Stimulated activated CD8-positive, alpha-beta memory T cell treated with anti-CD3 and anti-CD28 coated beads, Interleukin-12 subunit alpha, Interleukin-12 subunit beta, amount 100 ng/mL, for 24 hours (primary cell): ENCODE results near the gene DAD1.
"Not testable (repeated sequence)": the region's sequence is repeated elsewhere in the genome, so short reads cannot be mapped to it uniquely, and the experiment has no call there.

Source experiments
- DNase-seq: peaks from one replicate; pipeline ENCODE4 v3.0.0-alpha.2; 2020; ENCODE audit errors: extremely low read depth

DAD1 gene

DNA sequence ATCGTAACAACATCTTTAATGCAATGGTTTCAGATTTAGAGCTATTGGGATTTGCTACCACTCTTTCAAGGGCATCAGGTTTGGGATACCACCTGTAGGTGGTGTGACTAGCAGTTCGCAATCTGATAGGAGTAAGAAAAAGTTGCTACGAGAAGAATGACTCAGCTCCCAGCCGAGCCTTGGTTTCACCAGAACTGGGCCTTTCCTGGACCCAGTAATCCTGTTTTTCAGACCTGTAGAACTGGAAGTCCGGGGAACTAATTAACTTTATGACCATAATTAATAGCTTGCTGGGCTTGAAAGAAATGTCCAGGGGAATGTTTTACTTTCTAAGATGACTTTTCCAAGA lies 9.8 kb upstream of the DAD1 start:
- no peak for DNase-seq

DNA sequence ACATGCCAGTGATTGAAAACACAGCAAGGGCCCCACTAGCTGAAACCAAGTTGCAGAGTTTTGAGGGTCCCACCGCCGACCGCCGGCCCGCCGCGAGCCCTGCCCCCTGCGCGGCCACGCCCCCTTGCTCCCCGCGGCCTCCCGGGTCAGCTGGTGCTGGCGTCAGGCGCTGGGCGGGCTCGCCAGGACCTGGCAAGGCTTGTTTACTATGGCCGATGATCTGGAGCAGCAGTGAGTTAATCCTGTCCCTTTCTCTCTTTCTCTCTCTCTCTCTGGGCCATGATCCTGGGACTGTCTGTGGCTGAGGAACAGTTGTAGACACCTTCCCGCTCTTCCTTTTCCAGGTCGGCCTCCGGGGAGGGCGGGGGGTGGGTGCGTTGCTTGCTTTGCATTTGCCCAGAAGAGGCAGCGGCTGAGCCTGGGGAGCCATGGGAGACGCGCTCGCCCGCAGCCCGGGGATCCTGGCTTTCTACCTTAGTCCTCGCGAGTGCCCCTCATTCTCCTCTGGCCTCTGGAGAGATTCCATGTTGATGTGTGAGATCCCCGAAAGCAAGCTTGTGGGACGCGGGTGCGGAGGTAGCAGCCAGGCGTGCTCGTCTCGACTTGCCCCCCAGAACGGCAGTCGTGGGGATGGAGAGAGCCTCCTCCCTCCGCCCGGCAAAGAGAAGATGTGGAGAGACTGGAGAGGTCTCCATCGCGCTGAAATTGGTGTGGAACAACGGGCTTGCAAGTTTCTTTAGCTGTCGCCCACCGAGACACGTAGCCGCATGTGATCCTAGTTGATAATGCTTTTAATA lies 9.3 kb upstream of the DAD1 start, which contains the start of gene ABHD4:
ABHD4 (plus strand) TSS at position 202 of the 797 bp plus-strand sequence; CDS start at position 209, 7 bp downstream.
- peak; percentile 21 for DNase-seq

DNA sequence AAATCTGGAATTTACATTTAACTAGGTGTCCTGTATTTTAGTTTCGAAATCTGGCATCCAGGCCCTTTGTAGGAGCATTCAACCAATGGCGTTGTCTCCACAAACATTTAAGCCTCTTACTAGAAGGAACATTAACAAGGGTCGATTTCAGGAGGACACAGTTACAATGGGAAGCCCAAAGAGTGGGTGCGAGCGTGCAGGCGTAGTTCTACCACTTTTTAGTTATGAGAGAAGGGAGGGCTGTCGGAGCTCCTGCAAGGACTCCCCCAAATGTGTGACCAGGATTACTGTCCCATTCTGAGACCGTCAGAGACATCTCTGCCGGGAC lies 8.7 kb upstream of the DAD1 start:
- DNase-seq = no peak

DNA sequence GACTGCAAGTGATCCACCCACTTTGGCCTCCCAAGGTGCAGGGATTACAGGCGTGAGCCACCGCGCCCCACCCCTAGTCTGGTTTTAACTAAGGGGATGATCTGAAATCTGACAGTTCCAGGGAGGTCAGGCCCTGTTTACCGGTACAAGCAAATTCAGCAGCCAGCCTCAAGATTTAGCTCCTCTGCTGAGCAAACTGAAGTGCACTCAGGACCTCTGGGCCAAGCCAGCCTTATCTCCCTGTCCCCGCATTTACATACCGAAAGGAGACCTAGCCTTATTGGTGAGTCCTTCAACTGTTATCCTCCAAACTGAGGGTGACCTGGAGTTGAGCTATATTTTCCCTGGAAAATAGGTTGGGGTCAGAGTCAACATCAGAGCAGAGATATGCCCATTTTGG lies 8.2 kb upstream of the DAD1 start:
- no peak for DNase-seq

DNA sequence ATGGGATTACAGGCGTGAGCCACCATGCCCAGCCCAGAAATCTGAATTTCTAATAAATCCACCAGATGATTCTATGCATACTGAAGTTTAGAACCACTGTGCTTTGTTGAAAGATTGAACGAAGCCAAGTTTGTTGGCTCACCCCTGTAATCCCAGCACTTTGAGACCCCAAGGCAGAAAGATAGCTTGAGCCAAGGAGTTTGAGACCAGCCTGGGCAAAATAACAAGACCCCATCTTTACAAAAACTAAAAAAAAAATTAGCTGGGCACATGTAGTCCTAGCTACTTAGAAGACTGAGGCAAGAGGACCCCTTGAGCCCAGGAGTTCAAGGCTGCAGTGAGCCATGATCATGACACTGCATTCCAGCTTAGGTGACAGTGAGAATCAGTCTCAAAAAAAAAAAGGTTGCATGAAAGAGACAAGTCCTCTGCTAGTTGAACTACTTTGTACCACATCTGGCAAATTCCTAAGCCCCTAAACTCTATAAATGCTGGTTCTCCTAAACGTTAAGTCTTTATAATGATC lies 7.4 kb upstream of the DAD1 start:
- no peak for DNase-seq

DNA sequence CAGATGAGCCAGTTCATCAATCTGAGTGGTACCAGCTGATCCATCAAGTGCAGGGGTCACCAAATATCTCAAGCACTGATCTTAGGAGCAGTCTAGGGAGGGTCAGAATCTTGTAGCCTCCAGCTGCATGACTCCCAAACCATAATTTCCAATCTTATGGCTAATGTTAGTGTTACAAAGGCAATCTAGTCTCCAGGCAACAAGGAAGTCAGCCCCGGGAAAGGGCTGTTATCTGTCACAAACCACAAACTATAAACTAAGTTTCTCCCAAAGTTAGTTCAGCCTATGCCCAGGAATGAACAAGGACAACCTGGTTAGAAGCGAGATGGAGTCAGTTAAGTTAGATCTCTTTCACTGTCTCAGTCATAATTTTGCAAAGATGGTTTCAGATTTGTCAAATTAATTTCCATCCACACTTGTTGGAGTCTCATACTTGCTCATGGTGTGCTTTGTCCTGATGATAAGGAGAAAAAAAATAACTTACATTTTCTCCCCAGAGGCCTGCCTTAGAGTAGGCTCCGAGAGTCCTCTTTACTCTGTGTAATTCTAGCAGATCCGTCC lies 5.2 kb upstream of the DAD1 start:
- no peak for DNase-seq

DNA sequence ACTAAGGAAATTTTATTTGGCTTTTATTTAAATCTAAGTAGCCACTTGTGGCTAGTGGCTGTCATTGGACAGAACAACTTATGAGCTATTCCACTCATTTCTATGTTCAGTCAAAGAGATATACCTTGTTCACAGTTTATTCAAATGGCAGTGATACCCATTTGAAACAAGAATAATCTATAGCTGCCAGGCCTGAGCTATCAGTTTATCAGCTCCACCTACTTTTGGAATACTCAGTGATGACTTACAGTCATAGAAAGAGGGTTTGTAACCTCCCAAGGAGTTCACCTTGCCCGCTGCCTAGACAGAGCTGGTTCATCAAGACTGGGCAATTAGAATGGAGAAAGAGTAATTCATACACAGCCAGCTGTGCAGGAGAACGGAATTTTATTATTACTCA lies 4.6 kb upstream of the DAD1 start:
- DNase-seq = no peak

DNA sequence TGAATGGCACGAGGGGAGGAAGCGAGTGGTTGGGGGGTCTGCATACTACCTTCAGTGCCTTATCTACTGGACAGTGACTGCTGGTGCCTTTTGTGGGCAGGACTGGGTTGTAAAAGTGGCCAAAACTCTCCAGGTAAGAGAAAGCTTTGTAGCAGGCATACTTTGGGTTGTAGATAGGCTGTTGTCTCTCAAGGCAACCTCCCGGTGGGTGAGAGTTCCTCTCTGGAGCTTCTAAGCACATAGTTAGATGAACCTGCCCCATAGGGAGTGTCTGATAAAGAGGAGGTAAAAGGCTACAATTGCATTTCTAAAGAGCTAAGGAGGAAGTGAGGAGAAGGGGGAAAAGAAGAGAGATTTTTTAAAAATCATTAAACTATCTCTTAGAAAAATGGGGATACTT lies 4.2 kb upstream of the DAD1 start:
- DNase-seq = no peak

DNA sequence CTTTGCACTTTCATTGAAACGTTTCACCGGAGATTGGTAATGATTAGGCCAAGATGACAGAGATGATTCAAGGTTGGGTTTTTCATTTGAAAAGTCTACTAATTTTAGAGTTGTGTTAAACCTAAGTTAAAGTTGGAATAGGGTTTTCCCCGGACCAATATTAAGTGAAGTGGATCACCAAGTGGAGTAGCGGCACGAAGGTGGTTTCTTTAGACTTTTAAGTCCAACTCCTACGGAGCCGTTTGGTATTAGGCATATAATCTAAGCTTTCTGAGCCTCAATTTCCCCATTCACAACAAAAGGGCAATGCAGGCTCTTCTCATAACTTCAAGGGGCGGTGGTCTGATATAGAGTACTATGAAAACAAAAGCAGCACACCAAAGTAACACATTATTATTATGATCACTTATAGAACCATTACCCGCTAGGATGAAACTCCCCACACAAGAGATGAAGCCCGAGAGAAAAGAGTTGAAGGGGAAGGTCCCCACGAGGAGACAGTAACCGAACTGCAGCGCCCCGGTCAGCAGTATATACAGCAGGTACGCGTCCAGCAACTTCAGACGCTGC lies 413 bp downstream of the DAD1 start:
- no peak for DNase-seq

DNA sequence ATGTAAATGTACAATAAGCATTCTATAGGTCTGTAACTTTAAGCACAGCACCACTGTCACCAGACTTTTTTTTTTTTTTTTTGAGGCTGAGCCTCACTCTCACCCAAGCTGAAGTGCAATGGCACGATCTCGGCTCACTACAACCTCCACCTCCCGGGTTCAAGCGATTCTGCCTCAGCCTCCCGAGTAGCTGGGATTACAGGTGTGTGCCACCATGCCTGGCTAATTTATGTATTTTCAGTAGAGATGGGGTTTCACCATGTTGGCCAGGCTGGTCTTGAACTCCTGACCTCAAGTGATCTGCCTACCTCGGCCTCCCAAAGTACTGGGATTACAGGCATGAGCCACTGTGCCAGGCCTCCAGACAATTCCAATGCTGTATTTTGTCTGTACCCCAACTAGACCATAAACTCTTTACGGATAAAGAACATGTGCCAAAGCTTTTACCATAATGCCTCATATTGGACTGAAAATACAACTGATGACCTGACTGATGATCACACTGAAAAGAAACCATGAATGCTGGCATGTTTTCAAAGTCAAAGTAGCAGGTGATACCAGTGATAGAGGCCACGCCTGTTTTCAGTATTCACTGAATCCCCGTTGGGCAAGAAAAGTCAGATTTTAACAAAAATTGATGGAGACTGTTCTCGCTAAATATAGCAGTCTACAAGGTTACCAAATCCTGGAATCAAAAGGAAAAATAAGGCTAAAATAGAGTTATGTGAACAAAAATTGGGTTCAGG lies 1.2 kb downstream of the DAD1 start:
- DNase-seq = not testable (repeated sequence)

DNA sequence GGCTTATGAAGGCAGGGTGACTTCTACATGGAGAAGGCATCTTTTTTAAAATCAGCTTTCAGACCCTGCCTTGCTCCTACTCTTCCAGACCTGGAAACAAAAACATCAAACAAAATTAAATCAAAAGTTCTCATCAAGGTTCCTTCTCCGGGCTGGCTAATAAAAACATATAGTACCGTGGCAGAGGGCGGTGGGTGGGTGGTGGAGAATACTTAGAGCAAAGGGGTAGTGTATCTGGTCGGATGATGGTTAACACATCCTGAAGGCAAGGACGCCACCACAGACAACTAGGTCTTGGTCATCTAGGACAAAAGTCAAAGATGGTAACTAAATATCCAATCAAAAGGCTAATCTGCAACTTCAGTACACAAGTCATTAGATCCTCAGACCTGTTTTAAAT lies 1.8 kb downstream of the DAD1 start:
- no peak for DNase-seq

DNA sequence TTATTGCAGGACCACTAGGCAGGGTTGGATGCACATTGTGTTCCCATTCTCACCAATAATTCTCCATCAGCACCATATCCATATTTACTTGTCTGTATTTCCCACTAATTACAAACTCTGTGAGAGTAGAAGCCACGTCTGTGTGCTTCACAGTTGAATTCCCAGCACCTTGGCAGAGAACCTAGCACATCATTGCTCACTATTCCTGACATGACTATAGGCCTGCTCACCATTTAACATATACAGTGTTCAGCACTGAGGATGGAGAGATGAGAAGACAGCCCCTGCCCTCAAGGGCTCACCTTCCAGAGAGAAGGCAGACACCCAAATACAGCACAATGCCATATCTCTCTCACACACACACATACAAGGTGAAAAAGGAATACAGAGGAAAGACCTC lies 5.0 kb downstream of the DAD1 start:
- DNase-seq = no peak

DNA sequence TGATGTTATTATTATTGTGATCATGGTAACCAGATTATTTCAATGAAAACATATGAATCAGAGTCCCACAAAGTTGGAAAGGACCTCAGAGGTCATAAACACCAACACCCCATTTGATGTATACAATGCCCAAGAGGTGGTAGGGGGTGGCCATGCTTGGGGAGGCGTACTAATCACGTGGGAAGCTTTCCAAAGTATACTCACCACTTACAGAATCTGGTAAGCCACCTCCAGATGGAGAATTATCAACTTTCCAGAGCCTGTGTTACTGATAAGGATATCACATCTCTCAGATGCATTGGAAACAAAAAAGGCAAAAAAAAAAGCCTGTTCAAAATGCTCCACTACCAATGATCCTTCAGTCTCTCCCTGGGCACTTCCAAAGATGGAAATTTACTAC lies 8.4 kb downstream of the DAD1 start:
- no peak for DNase-seq

DNA sequence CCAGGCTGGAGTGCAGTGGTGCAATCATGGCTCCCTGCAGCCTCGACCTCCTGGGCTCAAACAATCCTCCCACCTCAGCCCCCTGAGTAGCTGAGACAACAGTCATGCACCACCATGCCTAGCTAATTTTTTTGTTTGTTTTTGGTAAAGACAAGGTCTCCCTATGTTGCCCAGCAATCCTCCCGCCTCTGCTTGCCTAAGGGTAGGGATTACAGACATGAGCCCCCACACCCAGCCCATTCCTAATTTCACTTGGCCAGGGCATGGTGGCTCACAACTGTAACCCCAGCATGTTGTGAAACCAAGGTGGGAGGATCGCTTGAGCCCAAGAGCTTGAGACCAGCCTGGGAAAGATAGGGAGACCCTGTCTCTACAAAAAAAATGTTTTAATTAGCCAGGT lies 9.1 kb downstream of the DAD1 start:
- DNase-seq = no peak

DNA sequence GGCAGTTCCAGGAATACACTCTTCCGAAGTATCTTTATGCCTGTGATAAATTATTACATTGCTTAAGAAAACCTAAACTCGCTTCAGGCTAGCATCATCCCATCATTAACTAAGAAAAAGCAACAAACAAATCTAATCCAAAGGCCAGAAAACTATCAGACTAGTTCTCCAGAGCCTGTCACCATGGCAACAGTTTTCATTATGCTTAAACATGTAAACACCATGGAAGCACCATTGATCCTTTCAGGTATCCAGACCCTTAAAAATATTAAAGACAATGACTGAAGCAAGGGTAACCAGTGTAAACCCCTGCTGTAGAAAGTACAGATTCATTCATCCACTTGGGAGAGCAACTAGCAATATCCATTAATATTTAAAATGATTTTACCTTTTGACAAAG lies 9.8 kb downstream of the DAD1 start:
- DNase-seq = no peak

DNA sequence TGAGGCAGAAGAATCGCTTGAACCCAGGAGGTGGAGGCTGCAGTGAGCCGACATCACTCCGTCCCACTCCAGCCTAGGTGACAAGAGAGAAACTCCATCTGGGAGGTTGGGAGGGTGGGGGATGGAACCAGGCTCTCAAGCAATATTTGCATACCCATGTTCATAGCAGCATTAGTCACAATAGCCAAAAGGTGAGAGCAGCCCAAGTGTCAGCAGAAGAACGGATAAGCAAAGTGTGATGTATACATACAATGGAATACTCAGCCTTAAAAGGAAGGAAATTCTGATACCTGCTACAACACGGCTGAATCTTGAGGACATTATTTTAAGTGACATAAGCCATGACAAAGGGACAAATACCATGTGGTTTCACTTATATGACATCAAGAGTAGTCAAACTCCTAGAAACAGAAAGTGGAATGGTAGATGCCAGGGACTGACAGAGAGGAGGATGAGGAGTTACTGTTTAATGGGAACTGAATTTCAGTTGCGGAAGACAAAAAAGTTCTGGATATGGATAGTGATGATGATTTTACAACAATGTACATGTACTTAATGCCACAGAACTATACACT lies 11.6 kb downstream of the DAD1 start:
- DNase-seq = no peak

DNA sequence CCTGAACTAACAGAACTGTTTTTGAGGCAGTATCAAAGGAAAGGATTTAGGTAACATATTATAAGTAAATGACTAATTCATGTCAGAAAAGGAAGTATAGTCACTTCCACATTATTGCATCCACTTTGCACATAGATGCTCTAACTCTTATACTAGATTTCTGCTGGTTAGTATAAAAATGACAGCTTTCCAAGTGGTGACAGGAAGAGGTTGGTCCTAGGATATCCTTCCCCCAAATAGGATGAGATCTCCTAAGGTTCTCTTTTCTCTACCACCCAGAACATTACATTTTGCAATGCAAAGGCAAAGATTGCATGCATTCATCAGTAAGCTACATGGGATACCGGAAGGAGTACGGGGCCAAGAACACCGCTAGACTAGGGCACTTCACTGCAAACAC lies 15.2 kb downstream of the DAD1 start:
- DNase-seq = no peak

DNA sequence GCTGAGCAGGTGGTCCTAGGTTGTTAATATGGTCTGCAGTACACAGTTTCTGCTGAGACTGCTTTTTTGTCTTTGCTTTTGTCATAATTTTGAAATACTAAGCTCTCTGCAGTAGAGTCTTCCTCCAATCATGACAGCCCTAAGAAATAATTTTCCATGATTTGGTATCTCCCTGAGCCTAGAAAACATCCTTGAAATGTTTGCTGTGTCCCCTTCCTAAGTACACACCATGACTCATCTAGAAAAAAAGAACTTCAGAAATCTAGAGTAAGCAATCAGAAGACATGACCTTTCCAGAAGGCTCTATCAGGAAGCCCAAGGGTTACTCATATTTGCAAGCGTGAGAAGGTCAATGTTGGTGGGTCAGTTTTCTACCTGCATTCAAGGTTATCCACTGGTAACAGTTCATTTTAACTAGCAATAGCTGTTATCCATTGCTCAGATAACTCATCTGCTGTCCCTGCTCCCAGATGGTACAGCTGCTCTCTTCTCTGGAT lies 16.4 kb downstream of the DAD1 start:
- no peak for DNase-seq

DNA sequence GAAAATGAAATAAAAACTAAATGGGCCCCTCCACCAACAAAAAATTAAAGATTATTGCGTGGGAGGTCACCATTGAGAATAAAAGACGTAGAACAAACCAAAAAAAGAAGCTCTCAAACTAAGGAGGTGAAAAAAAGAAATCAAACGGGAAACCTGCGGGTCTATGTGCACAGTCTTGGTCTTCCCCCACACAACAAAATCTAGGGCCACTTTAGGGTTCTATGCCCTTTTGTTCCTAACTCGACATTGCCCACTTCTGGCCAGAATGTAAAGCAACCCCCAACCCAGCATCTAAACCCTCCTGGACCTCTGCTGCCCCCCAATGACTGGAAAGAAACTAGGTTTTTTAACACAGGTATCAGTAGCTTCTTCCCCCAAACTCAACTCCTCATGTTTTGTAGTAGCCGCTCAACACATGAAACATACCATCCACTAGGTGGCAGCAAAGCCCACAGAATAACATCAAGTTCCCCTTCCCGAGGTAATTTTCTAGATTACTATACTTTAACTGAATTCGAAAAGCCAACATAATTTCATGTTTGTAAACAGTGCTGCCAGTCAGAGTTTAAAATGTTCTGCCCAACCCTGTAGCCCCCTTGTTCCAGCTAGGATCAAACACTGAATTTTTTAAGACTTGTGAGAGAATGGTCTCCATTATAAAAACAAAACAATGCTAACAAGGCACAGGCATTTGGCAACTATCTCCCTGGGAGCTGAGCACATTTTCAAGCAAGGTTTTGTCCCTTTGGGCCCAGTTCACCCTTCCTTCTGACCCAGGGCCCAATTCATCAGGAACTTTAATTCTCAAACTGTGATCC lies 18.7 kb downstream of the DAD1 start:
- no peak for DNase-seq

DNA sequence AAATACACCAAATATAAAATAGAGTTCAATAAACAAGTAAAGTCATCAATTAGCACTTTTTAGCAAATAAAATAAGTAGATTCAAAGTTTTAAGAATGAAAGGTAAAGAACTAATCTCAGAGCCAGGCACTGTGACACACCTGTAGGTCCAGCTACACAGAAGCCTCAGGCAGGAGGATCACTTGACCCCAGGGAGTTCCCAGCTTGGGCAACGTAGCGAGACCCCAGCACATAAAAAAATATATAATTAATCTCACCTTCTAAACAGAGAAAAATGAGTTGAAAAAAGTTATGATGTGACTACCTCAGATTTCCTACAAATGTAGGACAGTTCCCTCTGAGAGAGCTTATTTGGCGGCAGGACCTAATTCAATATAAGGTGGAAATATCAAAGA lies 19.3 kb downstream of the DAD1 start:
- no peak for DNase-seq

DNA sequence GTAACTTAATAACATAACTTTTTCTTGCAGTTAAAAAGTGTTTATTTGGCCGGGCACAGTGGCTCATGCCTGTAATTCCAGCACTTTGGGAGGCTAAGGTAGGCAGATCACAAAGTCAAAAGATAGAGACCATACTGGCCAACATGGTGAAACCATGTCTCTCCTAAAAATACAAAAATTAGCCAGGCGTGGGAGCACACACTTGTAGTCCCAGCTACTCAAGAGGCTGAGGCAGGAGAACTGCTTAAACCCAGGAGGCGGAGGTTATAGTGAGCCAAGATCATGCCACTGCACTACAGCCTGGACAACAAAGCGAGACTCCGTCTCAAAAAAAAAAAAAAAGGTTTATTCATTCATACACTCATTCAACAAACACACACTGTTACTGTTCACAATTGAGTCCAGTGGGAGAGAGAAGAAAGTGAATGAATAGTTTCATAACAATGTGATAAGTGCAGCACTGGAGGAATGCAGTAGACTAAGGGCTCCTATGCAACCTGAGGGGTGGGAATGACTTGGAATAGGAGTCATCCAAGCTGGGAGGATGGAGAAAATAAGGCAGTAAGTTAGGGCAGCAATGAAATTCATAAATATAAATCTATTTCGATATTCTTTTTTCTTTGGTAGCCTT lies 19.8 kb downstream of the DAD1 start:
- DNase-seq = no peak
